ENCODE results near the gene GNGT2.

GRCh38 chr17:49210158-49211029 lies at the start of gene GNGT2, which contains the start of gene ABI3:
- no peak for TF ChIP-seq CTCF (IDR thresholded peaks at IDR 0.05)
- TF ChIP-seq POLR2A (IDR thresholded peaks at IDR 0.05), result peak in 1 of 2 donors; percentile 25

Measured in adrenal gland (tissue), 5 donors.